Activated B cell treated with CpG ODN at 0.5 μM for 24 hours (primary cell): Measurements from ENCODE around the gene FAM53A. TPM values are rescaled to one million over a fixed set of nuclear protein-coding genes. Genes with fewer than 3 reads are reported as not detected.

Source experiments
- ATAC-seq: fragments of 200-7000 bp; cut with Tn5 transposase; one replicate; pipeline ENCODE4 v1.10.0; 2021; ENCODE audit warnings: low read depth, mild to moderate bottlenecking, moderate library complexity
- CTCF ChIA-PET: fragments of 350-600 bp; sonication (Branson Sonifier 250); formaldehyde crosslinking; loops from one replicate; lab custom pipeline; 2021; ENCODE audit warnings: antibody characterized with exemption; lab: Charles Lee
- POLR2A ChIA-PET: fragments of 350-600 bp; sonication (Branson Sonifier 250); formaldehyde crosslinking; loops from one replicate; lab custom pipeline; 2021; ENCODE audit warnings: antibody characterized with exemption; lab: Charles Lee
- DNase-seq: peaks from one replicate; pipeline ENCODE4 v3.0.0; 2022
- H3K27ac Mint-ChIP-seq: one replicate; pipeline ENCODE4 v1.8.0; 2020; ENCODE audit warnings: mixed read lengths
- H3K27me3 Mint-ChIP-seq: one replicate; pipeline ENCODE4 v1.8.0; 2021; ENCODE audit warnings: mixed read lengths
- H3K36me3 Mint-ChIP-seq: one replicate; pipeline ENCODE4 v1.8.0; 2021; ENCODE audit warnings: low read depth, mixed read lengths
- H3K4me1 Mint-ChIP-seq: one replicate; pipeline ENCODE4 v1.8.0; 2021; ENCODE audit warnings: mixed read lengths
- H3K4me3 Mint-ChIP-seq: one replicate; pipeline ENCODE4 v1.8.0; 2020; ENCODE audit warnings: mild to moderate bottlenecking, mixed read lengths
- H3K9me3 Mint-ChIP-seq: one replicate; pipeline ENCODE4 v1.8.0; 2020; ENCODE audit warnings: mixed read lengths
- CTCF ChIP-seq: fragments of 200-600 bp; IDR thresholded peaks from one replicate; pipeline ENCODE4 v1.8.0; 2022; ENCODE audit warnings: antibody characterized with exemption, mild to moderate bottlenecking
- intact Hi-C: fragments of 100-400 bp; cut with micrococcal nuclease; formaldehyde crosslinking; loops from one replicate; pipeline ENCODE4 v1.15.1; 2024
- total RNA-seq: library from RNA; stranded (reverse); gene quantifications from 2 replicates; pipeline ENCODE4 v1.2.3, GENCODE V29; 2022

The FAM53A gene
- total RNA-seq, 1 donor from 2014 or later: 1.2 TPM

GRCh38 chr4:1591107-1591506 lies 93.0 kb downstream of the FAM53A start:
- POLR2A ChIA-PET: no interaction called here
- H3K4me1 Mint-ChIP-seq: no peaks in the 10 kb centered on the region
- intact Hi-C loops: no loop called here
- ATAC-seq: no peak
- no peak overlapping the region for H3K27ac Mint-ChIP-seq
- H3K27me3 Mint-ChIP-seq: peaks cover 7% of the 10 kb centered on the region
- H3K9me3 Mint-ChIP-seq: peaks cover 25% of the 10 kb centered on the region
- no peak overlapping the region for H3K4me3 Mint-ChIP-seq
- peaks cover 2% of the 10 kb centered on the region for H3K36me3 Mint-ChIP-seq
- CTCF ChIA-PET: no interaction called here
- no peak for TF ChIP-seq CTCF
- no peak for DNase-seq

- CTCF ChIA-PET: no interaction called here
- ATAC-seq: no peak
- DNase-seq: no peak
- intact Hi-C loops: no loop called here
- no peak for TF ChIP-seq CTCF
- no peaks in the 10 kb centered on the region for H3K4me1 Mint-ChIP-seq
- H3K27me3 Mint-ChIP-seq: peaks cover 7% of the 10 kb centered on the region
- no peak overlapping the region for H3K27ac Mint-ChIP-seq
- H3K36me3 Mint-ChIP-seq: peaks cover 2% of the 10 kb centered on the region
- H3K4me3 Mint-ChIP-seq: no peak overlapping the region
- H3K9me3 Mint-ChIP-seq: peaks cover 25% of the 10 kb centered on the region
- POLR2A ChIA-PET: no interaction called here
These were observed 93.9 kb downstream of the FAM53A start for GRCh38 chr4:1590244-1590643.

Other genes with a start within 250 kb of the FAM53A start
- gene SLBP, start 28.0 kb upstream of the FAM53A start, total RNA-seq: 34.0 and 37.8 TPM in 2 replicates
- 23.6 and 23.7 TPM in 2 replicates for gene TMEM129, start 37.0 kb upstream of the FAM53A start, total RNA-seq
- 16.1 and 20.5 TPM in 2 replicates for gene TACC3, start 37.2 kb upstream of the FAM53A start, total RNA-seq
- gene FGFR3, start 109.0 kb upstream of the FAM53A start, total RNA-seq: 0.10 and 0.40 TPM in 2 replicates
- 52.5 and 60.3 TPM in 2 replicates for gene LETM1, start 171.8 kb upstream of the FAM53A start, total RNA-seq
- gene NSD2, start 187.1 kb upstream of the FAM53A start, total RNA-seq: 40.3 and 44.6 TPM in 2 replicates